Neuron (in vitro differentiated cells): Measurements from ENCODE around the gene NFKBIL1.

Source experiments
- H2AFZ ChIP-seq: one replicate; pipeline ENCODE4 v1.6.1; 2013; ENCODE audit warnings: low read depth, mild to moderate bottlenecking, inconsistent platforms, low read length, moderate library complexity
- H3K27me3 ChIP-seq: one replicate; pipeline ENCODE4 v1.6.1; 2013; ENCODE audit warnings: low read length; ENCODE audit not compliant: insufficient read depth
- H3K36me3 ChIP-seq: one replicate; pipeline ENCODE4 v1.6.1; 2013; ENCODE audit warnings: low read length; ENCODE audit not compliant: insufficient read depth
- H3K4me1 ChIP-seq: one replicate; pipeline ENCODE4 v1.6.1; 2013; ENCODE audit warnings: low read length; ENCODE audit not compliant: insufficient read depth
- H3K4me3 ChIP-seq: 2 replicates; pipeline ENCODE4 v1.5.1; 2013; ENCODE audit warnings: mild to moderate bottlenecking, low read length, moderate library complexity
- H3K9me3 ChIP-seq: one replicate; pipeline ENCODE4 v1.6.1; 2013; ENCODE audit warnings: low read length

The NFKBIL1 gene

DNA sequence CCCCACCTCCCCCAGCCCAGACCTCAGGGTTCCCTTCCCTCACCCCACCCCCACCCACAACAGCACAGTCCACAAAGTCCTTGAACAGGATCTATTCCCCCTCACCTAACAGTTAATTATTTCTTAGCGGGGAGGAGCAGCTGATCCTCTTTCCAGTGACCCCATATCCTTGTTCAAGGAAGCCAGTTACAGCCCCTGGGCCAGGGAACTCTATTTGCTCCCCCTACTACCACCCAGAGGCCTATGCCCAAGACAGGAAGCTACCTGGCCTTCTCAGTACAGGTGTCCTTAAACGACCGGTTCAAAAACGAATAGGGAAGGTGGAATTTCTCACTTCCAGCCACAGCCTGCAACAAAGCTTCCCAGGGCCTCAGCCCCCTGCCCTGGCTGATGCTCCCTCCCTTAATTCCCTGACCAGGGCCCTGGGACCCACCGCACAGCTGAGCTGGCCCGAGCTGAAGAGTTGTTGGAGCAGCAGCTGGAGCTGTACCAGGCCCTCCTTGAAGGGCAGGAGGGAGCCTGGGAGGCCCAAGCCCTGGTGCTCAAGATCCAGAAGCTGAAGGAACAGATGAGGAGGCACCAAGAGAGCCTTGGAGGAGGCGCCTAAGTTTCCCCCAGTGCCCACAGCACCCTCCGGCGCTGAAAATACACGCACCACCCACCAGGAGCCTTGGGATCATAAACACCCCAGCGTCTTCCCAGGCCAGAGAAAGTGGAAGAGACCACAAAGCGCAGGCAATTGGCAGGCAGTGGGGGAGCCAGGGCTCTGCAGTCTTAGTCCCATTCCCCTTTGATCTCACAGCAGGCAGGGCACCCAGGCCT lies 17.9 kb upstream of the NFKBIL1 start:
- peaks cover 46% of the 10 kb centered on the region for H3K36me3 ChIP-seq

DNA sequence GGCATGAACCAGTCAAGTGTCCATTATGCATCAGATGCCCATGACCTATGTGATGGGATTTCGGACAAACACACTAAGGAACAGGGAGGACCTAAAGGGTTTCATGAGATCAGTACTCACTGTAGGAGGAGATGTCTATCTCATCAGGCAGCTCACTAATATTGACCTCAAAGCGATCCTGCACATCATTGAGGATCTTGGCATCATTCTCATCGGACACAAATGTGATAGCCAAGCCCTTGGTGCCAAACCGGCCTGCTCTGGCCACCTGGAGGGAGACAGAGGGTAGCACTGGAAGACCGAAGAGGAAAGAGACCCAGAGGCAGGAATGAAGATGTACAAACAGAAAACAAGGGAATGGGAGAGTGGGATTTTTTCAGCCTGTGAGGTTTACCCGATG lies 16.7 kb upstream of the NFKBIL1 start:
- no peak overlapping the region for H3K4me3 ChIP-seq
- no peak overlapping the region for H2AFZ ChIP-seq
- peaks cover 57% of the 10 kb centered on the region for H3K36me3 ChIP-seq
- no peaks in the 10 kb centered on the region for H3K27me3 ChIP-seq
- H3K4me1 ChIP-seq, result no peaks in the 10 kb centered on the region
- H3K9me3 ChIP-seq, result no peaks in the 10 kb centered on the region

More for the DNA sequence above, 17.9 kb upstream of the NFKBIL1 start:
- Histone ChIP-seq H3K9me3 (no peaks in the 10 kb centered on the region), H2AFZ (no peak overlapping the region), H3K4me1 (no peaks in the 10 kb centered on the region), H3K4me3 (no peak overlapping the region), H3K27me3 (no peaks in the 10 kb centered on the region)

DNA sequence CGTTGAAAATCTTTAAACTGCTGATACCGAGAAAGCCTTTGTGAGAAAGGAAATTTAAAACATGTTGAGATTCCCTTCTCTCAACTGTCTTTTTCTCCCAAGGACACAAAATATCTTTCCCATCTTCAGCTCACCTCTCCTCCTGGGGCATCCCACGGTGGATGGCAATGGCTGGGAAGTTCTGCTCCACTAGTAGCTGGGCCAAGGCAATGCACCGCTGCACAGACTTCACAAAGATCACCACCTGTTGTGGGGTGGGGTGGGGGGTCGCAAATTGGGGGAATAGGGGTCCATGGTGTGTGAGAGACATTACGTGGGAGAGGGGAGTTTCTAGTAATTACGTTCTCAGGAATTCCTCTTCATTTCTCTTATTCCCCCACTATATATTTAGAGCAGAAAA lies 16.2 kb upstream of the NFKBIL1 start:
- H3K4me1 ChIP-seq, result no peaks in the 10 kb centered on the region
- no peaks in the 10 kb centered on the region for H3K27me3 ChIP-seq
- no peak overlapping the region for H2AFZ ChIP-seq
- H3K4me3 ChIP-seq, result no peak overlapping the region
- H3K36me3 ChIP-seq, result peaks cover 63% of the 10 kb centered on the region
- no peaks in the 10 kb centered on the region for H3K9me3 ChIP-seq

DNA sequence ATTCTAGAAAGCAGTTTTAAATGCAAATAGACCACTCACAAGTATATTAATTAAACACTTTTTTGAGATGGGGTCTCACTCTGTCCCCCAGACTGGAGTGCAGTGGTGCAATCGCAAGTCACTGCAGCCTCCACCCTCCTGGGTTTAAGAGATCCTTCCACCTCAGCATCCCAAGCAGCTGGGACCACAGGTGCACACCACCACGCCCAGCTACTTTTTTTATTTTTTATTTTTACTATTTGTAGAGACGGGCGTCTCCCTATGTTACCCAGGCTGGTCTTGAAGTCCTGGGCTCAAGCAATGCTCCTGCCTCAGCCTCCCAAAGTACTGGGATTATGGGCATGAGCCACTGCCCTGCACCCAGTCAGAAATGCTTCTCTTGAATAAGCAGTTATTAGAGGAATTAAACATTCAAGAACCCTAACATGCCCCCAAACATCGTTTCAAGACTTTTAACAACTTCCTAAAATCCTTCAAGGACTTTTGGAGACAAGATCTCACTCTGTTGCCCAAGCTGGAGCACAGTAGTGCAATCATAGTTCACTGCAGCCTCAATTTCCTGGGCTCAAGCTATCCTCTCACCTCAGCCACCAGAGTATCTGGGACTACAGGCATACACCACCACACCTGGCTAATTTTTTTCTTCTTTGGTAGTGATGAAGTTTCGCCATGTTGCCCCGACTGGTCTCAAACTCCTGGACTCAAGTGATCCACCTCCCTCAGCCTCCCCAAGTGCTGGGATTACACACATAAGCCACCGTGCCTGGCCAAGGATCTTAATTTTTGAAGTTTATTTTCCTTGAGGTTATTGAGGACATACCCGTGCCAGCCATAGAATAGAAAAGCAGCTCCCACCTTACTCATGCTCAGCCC lies 15.4 kb upstream of the NFKBIL1 start:
- Histone ChIP-seq H3K4me1 (no peaks in the 10 kb centered on the region), H3K4me3 (no peak overlapping the region), H3K27me3 (no peaks in the 10 kb centered on the region), H3K36me3 (peaks cover 70% of the 10 kb centered on the region), H2AFZ (no peak overlapping the region), H3K9me3 (no peaks in the 10 kb centered on the region)

DNA sequence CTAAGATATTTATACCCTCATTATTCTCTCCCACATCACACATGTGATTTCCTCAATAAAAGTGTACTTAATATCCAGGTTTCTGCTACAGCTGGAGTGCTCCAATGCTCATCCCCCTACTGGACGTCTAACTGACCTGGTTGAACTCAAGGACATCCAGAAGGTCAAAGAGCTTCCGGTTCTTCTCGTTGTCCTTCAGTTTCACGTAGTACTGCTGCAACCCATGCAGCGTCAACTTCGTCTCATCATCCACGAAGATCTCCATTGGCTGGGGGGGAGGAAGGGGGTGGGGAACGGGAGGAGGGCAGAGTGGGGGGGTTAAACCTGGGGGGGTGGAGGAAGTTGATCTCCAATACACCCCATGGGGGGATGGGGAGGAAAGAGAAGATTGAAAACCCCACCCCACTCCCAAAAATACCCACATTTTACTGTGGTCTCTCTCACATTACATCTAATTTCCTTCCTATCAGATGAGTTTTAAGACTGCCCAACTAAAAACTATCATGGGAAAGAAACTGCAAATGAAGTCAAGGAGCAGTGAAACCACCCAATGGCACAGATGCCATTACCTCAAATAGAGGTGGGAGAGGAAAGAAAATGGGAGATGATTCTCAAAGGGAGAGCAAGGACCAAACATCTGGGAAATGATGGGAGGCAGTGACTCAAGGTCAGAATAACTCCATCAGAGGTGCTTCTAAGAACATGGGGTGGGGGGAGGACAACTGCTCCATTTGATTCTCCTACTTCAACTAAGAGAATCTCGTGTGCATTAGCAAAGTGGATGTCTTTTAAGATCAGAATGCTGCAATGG lies 14.6 kb upstream of the NFKBIL1 start:
- H3K9me3 ChIP-seq, result no peaks in the 10 kb centered on the region
- H3K27me3 ChIP-seq, result no peaks in the 10 kb centered on the region
- no peak overlapping the region for H3K4me3 ChIP-seq
- peaks cover 76% of the 10 kb centered on the region for H3K36me3 ChIP-seq
- no peaks in the 10 kb centered on the region for H3K4me1 ChIP-seq
- H2AFZ ChIP-seq, result no peak overlapping the region

DNA sequence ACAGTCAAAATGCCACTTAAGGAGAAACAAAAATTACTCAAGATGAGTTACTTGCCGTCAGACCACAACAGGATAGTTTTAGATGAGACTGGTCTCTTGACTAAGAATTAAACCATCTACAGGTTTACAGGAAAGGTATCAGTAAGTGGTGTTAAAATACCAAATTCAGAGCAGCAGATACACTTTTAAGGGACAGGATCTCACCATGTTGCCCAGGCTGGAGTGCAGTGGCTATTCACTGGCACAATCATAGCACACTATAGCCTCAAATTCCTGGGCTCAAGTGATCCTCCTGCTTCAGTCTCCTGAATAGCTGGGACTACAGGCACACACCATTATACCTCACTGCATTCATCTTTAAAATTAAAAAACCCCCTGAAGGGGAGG lies 14.0 kb upstream of the NFKBIL1 start:
- no peak overlapping the region for H3K4me3 ChIP-seq
- H3K27me3 ChIP-seq, result no peaks in the 10 kb centered on the region
- H2AFZ ChIP-seq, result no peak overlapping the region
- H3K9me3 ChIP-seq, result no peaks in the 10 kb centered on the region
- peaks cover 81% of the 10 kb centered on the region for H3K36me3 ChIP-seq
- H3K4me1 ChIP-seq, result peaks cover under 1% of the 10 kb centered on the region

DNA sequence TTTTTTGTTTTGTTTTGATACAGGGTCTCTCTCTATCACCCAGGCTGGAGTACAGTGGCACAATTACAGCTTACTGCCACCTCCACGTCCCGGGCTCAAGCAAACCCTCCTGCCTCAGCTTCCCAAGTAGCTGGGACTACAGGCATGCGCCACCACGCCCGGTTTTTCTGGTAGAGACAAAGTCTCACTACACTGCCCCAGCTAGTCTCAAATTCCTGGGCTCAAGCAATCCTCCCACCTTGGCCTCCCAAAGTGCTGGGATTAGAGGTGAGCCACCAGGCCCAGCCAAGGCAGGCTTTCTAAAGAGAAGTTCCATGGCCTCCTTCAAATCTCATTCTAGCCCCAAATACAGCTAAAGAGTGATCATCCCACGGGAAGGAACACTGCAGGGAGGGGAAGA lies 13.4 kb upstream of the NFKBIL1 start:
- Histone ChIP-seq H3K4me1 (peaks cover 6% of the 10 kb centered on the region), H3K36me3 (peaks cover 87% of the 10 kb centered on the region), H3K9me3 (no peaks in the 10 kb centered on the region), H3K27me3 (no peaks in the 10 kb centered on the region), H3K4me3 (no peak overlapping the region), H2AFZ (no peak overlapping the region)

DNA sequence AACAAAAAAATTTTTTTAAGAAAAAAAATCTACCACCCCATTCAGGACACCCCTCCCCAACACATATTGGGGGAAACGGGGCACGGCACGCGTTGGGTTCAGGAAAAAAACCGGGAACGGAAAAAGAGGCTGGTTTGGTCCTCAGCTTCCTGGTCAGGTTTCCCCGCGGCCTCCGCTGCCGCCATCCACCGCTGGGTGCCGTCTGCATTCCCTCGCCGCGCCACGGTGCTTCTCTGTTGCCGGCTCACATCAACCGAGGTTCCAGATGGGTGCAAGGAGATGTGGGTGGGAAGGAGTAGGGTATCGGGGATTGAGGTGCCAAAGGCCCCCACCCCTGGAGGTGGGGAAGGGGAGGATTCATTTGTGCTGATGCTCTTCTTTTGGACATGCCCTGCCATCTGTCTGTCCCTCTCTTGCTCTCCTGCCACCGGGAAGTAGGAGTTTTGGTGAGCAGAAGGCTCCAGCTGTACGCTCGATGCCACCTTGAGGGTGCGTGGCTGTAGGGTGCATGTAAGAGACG lies 12.8 kb upstream of the NFKBIL1 start:
- H3K4me1 ChIP-seq, result peaks cover 12% of the 10 kb centered on the region

DNA sequence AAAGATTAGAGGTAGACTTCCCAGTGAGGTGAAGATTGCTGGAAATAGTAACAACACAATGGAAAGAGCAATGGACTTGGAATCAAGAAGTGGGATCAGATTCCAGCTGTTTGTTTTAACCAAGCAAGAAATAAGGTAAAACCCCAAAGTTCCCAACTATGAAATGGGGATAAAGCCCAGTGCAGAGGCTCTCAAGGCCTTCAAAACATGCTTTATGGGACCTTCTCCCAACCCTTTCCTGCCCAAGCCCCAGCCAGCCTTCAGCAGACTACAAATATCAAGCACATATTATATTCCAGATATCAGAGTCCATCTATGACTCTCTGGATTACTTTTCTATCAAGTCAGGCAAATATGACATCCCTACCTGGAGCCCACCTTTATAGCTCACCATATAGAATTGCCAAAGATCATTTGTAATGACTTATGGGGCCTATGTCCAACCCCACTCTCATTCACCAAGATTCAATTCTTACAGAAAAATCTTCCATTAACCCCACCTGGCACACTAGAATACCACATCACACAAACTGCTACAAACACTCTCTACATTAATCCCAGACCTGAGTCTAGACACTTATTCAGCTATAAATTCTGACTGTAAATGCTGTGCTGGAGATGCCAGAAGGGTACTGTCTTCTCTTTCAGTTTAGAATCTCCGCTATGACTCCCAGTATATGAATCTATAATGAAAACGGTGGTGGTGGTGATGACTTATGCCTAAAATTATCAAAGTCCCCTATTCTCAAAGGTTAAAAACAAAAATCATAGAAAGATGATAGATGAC lies 11.7 kb upstream of the NFKBIL1 start:
- Histone ChIP-seq H3K36me3 (peaks cover 95% of the 10 kb centered on the region), H3K4me1 (peaks cover 23% of the 10 kb centered on the region), H2AFZ (no peak overlapping the region)

More for the DNA sequence above, 12.8 kb upstream of the NFKBIL1 start:
- no peaks in the 10 kb centered on the region for H3K27me3 ChIP-seq
- no peak overlapping the region for H2AFZ ChIP-seq
- peaks cover 92% of the 10 kb centered on the region for H3K36me3 ChIP-seq
- H3K4me3 ChIP-seq, result no peak overlapping the region
- no peaks in the 10 kb centered on the region for H3K9me3 ChIP-seq

DNA sequence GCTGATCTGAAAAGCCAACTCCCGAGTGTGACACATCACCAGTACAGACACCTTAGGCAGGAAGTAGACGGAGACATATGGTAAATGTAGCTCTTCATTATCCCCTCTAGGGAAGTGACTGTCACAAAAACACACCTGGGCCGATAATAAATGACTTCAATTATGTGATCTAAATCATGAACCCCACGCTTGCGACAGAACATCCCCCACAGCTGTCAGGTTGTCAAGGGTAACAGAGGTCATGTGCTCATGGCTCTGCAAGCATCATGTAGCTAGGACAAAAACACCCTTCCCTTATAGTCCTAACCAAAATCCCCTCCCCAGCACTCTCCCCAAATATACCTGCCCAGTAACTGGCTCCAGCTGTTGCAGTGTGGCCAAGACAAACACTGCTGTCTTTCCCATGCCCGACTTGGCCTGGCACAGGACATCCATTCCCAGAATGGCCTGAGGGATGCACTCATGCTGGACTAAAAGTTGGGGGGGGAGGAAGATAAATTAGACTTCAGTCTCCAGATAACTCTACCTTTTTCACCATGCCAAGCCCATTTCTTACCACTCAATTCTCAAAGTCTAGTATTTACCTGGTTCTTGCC lies 8.5 kb upstream of the NFKBIL1 start:
- Histone ChIP-seq H3K27me3 (no peaks in the 10 kb centered on the region), H3K36me3 (peaks cover 68% of the 10 kb centered on the region), H3K9me3 (no peaks in the 10 kb centered on the region), H3K4me3 (peak overlapping the region; percentile 95), H3K4me1 (peaks cover 29% of the 10 kb centered on the region), H2AFZ (no peak overlapping the region)

More for the DNA sequence above, 11.7 kb upstream of the NFKBIL1 start:
- no peak overlapping the region for H3K4me3 ChIP-seq
- no peaks in the 10 kb centered on the region for H3K9me3 ChIP-seq
- no peaks in the 10 kb centered on the region for H3K27me3 ChIP-seq

DNA sequence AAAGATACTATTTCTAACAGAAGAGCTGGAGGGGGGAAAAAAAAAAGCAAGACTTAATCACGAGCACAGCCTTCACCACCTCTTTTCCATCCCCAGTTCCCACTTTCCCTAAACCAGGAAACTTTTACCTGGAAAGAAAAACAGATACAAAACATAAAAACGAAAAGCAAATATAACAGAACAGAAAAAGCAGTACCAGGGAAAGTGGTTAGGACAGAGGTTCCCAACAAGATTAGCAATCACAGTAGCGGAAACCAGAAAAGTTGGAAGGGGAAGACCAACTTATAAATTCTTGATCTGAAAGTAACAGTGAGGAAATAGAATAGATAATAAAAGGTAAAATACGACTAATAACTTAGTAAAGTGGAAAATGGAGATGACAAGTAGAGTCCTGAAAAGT lies 6.8 kb upstream of the NFKBIL1 start:
- Histone ChIP-seq H2AFZ (no peak overlapping the region), H3K27me3 (no peaks in the 10 kb centered on the region), H3K9me3 (no peaks in the 10 kb centered on the region), H3K36me3 (peaks cover 50% of the 10 kb centered on the region), H3K4me1 (peaks cover 36% of the 10 kb centered on the region), H3K4me3 (peak overlapping the region; percentile 95)
